VCaP (cell line): ENCODE measurements around the gene SLC2A6.

Experiments
- H3K27ac ChIP-seq: fragments of 450-650 bp; 2 replicates; pipeline ENCODE4 v1.5.1; 2017
- CTCF ChIP-seq: fragments of 450-650 bp; conservative IDR thresholded peaks from 2 replicates; pipeline ENCODE4 v1.5.1; 2017; ENCODE audit warnings: mild to moderate bottlenecking, moderate library complexity

Gene SLC2A6

DNA sequence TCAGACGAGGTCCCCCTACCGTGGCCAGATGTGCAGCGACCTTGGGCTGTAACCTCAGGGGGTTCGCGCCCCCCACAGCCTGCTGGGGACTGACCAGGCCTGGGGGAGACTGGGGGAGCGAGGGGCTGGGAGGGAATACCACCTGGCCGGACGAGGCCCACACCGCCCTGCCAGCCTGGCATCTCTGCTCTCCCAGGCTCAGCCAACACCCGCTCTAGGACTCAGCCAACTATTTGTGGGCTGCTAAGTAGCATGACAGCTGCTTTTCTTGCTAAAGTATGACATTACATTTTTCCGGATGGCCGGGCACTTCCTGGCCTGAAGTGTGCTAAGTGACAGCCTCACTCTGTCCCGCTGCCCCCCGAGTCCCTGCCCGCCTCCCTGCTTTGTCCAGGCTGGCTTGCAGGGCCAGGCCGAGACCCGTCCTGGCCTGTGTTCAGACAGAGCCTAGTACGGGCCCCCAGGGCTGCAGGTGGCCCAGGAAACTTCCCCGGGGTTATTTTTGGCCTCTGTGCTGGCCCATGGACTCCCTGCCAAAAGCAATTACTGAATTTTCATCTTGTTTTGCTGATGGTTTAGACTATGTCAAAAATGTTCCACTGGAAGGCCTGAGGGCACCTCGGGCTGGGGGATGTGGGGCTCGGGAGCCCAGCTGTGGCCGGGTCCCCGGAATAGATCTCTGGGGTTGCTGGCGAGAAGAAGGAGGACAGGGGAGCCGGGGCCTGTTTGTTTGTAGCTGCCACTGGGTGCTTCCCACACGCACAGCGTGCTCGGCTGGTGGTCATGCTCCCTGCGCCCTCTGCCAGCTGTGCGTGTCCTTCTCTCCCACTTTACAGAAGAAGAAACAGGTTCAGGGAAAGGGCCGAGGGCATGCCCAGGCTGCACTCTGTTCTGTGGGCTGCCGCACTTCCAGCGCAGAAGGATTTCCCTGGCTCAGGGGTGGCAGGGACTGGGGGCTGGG is 13.4 kb upstream of the SLC2A6 start:
- no peak for TF ChIP-seq CTCF
- no peak overlapping the region for H3K27ac ChIP-seq

DNA sequence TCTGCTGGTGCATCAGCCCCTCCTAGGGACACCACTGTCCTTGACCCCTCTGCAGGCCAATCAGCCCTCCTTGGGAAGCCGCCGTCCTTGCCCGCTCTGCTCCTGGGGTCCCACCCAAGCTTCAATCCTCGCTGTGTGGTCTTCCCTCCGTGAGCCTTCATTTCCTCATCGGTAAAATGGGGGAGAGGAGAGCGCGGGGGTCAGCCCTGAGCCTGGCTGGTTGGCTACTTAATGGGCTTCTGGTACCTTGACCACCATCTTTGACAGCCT is 12.7 kb upstream of the SLC2A6 start:
- no peak overlapping the region for H3K27ac ChIP-seq
- no peak for TF ChIP-seq CTCF

- H3K27ac ChIP-seq, result no peak overlapping the region
- no peak for TF ChIP-seq CTCF
Measured at GRCh38 chr9:133490865-133491655, 12.2 kb upstream of the SLC2A6 start.

DNA sequence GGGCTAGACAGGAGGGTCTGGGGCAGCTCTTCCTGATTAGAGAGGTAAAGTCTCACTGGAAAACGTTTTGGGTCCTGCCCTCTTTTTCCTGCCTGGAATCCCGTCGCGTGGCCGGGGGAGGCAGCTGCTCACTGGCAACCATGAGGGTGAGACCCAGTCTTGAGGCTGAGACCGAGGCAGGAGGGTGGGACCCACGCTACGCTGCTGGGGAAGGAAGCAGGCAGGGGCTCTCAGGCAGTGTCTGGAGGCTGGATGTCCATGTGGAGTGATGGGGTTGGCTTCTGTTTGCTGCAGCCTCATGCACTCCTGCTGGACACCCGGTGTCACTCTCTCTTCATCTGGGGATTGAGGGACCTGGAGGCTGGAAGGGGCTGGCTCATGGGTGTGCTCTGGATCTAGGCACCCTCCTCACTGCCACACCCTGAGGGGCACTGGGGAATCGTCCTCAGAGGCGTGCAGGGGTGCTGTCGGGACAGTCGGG is 11.3 kb upstream of the SLC2A6 start:
- TF ChIP-seq CTCF, result no peak
- no peak overlapping the region for H3K27ac ChIP-seq

DNA sequence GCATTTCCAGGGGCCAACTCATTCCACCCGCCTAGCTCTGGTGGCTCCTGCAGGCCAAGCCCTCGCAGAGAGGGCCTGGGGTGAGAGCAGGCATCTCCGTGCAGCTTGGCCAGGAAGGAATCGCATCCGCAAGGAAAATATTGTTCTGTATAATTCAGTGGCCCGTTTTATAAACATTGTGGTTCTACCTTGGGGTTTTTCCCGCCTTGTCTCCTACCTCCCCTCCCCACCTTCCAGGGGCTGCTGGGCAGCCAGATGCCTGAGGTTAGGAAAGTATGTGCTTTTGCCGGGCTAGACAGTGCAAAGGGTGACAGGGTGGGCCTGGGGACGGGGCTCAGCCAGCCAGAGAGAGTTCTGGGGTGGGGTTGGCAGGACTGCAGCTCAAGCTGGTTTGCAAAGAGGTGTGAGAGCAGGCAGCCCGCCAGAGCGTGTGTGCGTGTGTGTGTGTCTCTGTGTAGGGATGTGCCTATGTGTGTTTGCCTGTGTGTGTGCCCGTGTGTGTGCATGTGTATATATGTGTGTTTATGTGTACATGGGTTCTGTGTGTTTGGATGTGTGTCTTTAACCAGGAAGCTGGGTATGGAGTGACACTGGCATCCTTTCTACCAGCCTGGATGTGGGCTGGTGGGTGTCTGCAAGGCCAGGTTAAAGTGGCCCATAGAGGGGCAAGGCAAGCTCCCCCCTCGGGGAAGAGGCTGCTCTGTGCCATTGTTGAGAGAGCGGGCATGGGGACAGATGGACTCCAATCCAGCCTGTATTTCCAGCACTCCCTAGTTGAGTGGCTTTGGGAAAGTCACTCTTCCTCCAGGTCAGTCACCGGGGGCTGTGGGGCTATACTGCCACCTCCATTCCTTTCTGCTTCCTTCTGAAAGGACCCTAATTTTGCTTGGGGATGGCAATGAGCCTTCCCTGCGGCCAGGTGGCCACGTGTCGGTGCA is 10.6 kb upstream of the SLC2A6 start:
- TF ChIP-seq CTCF, result no peak
- H3K27ac ChIP-seq, result no peak overlapping the region

DNA sequence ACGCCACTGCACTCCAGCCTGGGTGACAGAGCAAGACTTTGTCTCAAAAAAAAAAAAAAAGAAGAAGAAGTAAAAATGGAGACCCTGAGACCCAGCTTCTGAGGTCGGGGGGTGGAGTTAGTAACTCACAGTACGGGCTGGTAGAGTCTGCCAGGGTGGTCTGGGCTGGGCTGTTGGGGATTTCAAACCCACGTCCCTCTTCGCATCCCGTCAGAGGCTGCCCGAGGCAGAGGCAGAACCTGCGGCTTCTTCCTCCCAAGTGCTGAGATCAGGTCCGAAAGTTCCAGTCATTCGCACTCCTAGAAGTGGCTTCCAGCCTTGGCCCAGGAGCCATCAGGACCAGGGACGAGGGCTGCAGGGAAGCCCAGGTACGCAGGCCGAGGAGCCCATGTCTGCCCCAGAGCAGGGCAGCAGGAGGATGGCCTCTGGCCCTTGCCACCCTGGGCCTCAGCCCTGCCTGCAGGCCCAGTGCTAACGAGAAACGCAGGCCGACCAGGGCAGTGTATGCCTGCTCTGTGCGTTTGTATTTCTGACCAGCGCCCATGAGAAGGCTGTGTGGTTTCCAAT is 9.9 kb upstream of the SLC2A6 start:
- TF ChIP-seq CTCF, result no peak
- no peak overlapping the region for H3K27ac ChIP-seq
